PFSK-1 (cell line): ENCODE results near the gene ZNF277.

Source experiments
- FOXP2 ChIP-seq: optimal IDR thresholded peaks from 2 replicates; pipeline ENCODE3; 2011; ENCODE audit warnings: borderline replicate concordance, control low read depth, inconsistent platforms; ENCODE audit not compliant: insufficient read depth; ENCODE audit errors: extremely low read length, extremely low read depth
- POLR2AphosphoS5 ChIP-seq: IDR thresholded peaks from 2 replicates; pipeline ENCODE4 v1.6.1; 2012; ENCODE audit warnings: low read depth, mild to moderate bottlenecking, control low read depth, low read length, moderate library complexity
- REST ChIP-seq, 2 experiments: IDR thresholded peaks; 2 replicates each; pipeline versions ENCODE4 v1.6.1 to v1.8.0; 2011 to 2012; ENCODE audit warnings: low read depth in 2 of 2, low read length in 2 of 2, control low read depth in 1 of 2, inconsistent platforms in 1 of 2, mild to moderate bottlenecking in 1 of 2, moderate library complexity in 1 of 2; ENCODE audit not compliant: insufficient read depth in 1 of 2
- SIN3A ChIP-seq: IDR thresholded peaks from 2 replicates; pipeline ENCODE4 v1.6.1; 2012; ENCODE audit warnings: mild to moderate bottlenecking, low read length, moderate library complexity, borderline replicate concordance; ENCODE audit not compliant: insufficient read depth
- TAF1 ChIP-seq: IDR thresholded peaks from 2 replicates; pipeline ENCODE4 v1.6.1; 2012; ENCODE audit warnings: low read length, control low read depth, borderline replicate concordance; ENCODE audit not compliant: insufficient read depth

ZNF277 gene

GRCh38 chr7:112167147-112167546 is 39.3 kb upstream of the ZNF277 start:
- TF ChIP-seq FOXP2, result no peak
- no peak for TF ChIP-seq SIN3A
- no peak for TF ChIP-seq POLR2AphosphoS5
- TF ChIP-seq REST (IDR thresholded peaks at IDR 0.05; ENCODE audit: insufficient read depth in 1 of 2, low read depth in 2 of 2, low read length in 2 of 2), result no peak
- TF ChIP-seq TAF1, result no peak

GRCh38 chr7:112168915-112169314 is 37.6 kb upstream of the ZNF277 start:
- TF ChIP-seq POLR2AphosphoS5 (no peak), REST (IDR thresholded peaks at IDR 0.05; ENCODE audit: insufficient read depth in 1 of 2, low read depth in 2 of 2, low read length in 2 of 2) (no peak), FOXP2 (no peak), SIN3A (no peak), TAF1 (no peak)

DNA sequence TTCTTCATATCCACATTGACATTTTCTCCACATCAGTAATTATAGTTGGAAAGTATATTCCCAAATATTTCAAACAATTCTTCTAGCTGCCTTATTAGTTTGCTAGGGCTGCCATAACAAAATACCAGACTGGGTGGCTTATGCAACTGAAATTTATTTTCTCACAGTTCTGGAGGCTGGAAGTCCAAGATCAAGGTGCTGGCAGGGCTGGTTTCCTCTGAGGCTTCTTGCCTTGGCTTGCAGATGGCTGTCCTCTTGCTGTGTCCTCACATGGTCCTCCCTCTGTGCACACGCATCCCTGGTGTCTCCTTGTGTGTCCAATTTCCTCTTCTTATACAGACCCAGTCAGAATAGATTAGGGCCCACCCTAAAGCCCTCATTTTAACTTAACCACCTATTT is 34.8 kb upstream of the ZNF277 start:
- TF ChIP-seq SIN3A (no peak), TAF1 (no peak), POLR2AphosphoS5 (no peak), REST (IDR thresholded peaks at IDR 0.05; ENCODE audit: insufficient read depth in 1 of 2, low read depth in 2 of 2, low read length in 2 of 2) (no peak), FOXP2 (no peak)

DNA sequence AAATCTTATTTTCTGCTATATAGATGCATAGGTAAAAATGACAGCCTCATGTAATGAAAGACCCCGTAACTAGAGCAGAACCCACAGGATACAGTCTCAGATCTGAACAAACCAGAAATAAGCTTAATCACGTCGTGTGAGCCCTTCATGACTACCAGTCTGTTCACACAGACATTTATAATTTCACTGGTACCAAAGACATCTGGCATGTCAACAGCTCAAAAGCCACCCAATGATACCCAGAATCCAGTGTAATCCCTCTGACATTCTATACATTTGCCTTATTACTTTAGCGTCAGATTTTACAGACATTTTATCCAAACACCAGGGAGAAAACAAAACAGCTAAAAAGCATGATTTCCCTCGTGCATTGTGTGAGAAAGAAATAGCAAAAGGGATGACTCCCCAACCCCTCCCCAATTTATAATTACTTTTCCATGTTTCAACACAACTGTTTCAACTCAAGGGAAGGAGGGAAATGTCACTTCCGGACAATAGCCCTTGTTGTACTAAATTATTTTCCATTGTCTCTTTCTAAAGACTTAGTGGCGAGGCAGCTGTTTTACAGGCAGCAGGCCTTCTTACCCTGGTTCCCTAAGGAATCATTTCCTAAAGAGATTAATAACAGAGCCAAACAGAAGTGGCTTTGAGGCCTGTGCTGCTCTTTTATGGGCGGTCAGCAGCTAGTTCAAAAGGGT is 33.5 kb upstream of the ZNF277 start:
- no peak for TF ChIP-seq SIN3A
- TF ChIP-seq REST (IDR thresholded peaks at IDR 0.05; ENCODE audit: insufficient read depth in 1 of 2, low read depth in 2 of 2, low read length in 2 of 2), result no peak
- TF ChIP-seq POLR2AphosphoS5, result no peak
- no peak for TF ChIP-seq FOXP2
- TF ChIP-seq TAF1, result no peak
